ENCODE measurements around the gene IQUB.

DNA sequence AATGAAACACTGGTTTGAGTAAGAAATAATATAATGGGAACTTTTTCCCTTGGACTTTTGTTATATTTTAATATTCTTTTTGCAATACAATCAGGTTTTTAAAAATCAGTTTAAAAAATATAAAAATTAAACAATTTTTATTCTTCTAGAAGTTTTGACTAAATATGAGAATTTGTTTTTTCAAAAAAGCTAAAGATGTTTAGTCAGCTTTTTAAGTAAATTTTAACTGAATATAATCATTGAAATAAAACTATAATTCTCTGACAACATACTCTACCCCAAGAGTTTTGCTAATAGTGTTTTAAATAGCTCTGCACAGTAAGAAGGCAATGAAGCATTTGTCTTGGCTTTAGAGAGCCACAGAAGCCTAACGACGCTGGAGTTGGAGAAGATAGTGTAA lies 70.5 kb downstream of the IQUB start:
- TF ChIP-seq CTCF (IDR thresholded peaks at IDR 0.05) (no peak), ZFX (IDR thresholded peaks at IDR 0.05; ENCODE audit: borderline replicate concordance) (no peak)

Measured in 22Rv1 (cell line).